Stromal cell of bone marrow (primary cell): Measurements from ENCODE around the gene KCNN1.
A peak's percentile ranks its signal among the peaks of the same experiment; 100 is the strongest.
"Not testable (repeated sequence)": the region's sequence is repeated elsewhere in the genome, so short reads cannot be mapped to it uniquely, and the experiment has no call there.

Source experiments
- DNase-seq: peaks from one replicate; pipeline ENCODE4 v3.0.0-alpha.2; 2012; ENCODE audit warnings: low read depth

The KCNN1 gene

GRCh38 chr19:18031401-18031800 lies 64.5 kb downstream of the KCNN1 start:
- DNase-seq = not testable (repeated sequence)

DNA sequence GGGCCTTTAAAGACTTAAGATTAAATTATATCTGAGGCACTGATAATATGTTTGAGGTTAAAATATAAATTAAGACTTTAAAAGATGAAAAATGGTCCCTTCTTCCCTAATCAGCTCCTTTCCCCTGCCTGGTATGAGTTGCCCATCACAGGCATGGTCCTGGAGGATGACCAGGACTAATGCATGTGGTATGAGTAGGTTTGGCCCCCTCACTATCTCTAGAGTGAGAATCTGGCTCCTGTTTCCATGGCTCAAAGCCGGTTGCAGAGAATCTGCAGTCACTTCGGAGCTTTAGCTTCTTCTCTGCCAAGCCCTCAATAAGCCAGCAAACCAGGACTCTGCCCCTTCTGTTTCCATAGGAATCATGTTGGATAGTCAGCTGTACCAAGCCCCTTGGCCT lies 65.2 kb downstream of the KCNN1 start:
- not testable (repeated sequence) for DNase-seq

GRCh38 chr19:18041054-18041453 lies 74.1 kb downstream of the KCNN1 start:
- DNase-seq = no peak

GRCh38 chr19:18043676-18044075 lies 76.8 kb downstream of the KCNN1 start:
- no peak for DNase-seq

GRCh38 chr19:18044825-18045304 lies 78.0 kb downstream of the KCNN1 start:
- peak; percentile 52 for DNase-seq

DNA sequence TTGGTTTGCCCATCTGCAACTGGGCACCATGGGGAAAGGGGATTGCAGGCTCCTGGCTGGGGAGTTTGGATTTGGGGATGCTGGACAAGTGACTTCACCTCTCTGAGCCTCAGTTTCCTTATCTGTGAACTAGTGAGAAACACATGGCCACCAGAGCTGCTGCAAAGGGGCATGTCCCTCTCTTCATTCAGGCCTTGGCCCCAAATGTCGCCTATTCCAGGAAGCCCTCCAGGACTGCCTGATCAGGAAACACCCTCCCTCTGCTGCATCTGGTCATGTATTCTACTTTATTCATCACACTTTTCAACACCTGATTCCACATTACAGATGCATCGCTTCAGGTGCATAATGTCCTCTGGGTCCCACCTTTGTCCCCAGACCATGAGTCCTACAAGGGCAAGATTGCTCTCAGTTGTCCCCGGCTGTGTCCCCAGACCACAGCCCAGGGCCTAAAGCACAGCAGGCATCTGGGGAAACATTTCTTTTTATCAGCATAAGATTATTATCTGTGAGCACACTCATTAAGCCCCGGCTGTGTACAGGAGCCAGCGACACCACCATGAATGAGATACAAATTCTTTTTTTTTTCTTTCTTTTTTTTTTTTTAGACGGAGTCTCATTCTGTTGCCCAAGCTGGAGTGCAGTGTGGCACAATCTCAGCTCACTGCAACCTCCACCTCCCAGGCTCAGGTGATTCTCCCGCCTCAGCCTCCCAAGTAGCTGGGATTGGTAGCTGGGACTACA lies 78.6 kb downstream of the KCNN1 start:
- no peak for DNase-seq

GRCh38 chr19:18046059-18046718 lies 79.3 kb downstream of the KCNN1 start:
- peak; percentile 46 for DNase-seq

DNA sequence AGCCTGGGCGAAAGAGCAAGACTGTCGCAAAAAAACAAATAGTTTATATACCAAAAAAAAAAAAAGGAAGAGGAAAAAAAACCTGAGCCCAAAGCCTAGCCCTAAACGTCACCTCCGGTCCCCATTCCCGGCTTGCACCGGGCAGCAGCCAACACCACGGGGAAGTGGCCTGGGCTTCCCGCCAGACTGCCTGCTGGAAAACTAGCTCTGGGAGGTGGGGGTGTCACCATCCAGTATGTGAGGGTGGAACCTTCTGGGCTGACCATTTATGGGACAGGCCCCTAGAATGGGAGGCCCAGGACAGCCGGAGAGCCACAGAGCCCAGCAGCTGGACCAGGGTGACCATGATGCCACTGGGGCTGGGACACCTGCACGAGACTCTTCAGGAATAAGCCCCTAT lies 82.5 kb downstream of the KCNN1 start:
- DNase-seq = peak; percentile 50
